K562 (cell line): ENCODE data around the gene SERTAD3.

Experiments
- CREB1 ChIP-seq, 2 experiments: sonication (generic) in 1 of 2; formaldehyde crosslinking in 1 of 2; IDR thresholded peaks; 2 replicates each; pipeline versions ENCODE4 v1.6.1 to v1.8.0; 2012 to 2022; ENCODE audit warnings: inconsistent platforms in 1 of 2, mild to moderate bottlenecking in 1 of 2, missing genetic modification reagents in 1 of 2, moderate library complexity in 1 of 2
- IFI16 ChIP-seq: fragments of 250-450 bp; sonication (Bioruptor Pico); IDR thresholded peaks from 2 replicates; pipeline ENCODE4 v2.1.2; 2022; ENCODE audit warnings: mild to moderate bottlenecking, inconsistent platforms
- MED1 ChIP-seq: sonication (generic); formaldehyde crosslinking; IDR thresholded peaks from 2 replicates; pipeline ENCODE4 v1.8.1; 2023; ENCODE audit warnings: missing genetic modification reagents, borderline replicate concordance
- TF ChIP-seq, protein P1 (sequence below): fragments of 200-800 bp; sonication (Bioruptor generic); IDR thresholded peaks from 2 replicates; pipeline ENCODE4 v1.6.1; 2016; ENCODE audit warnings: missing genetic modification characterization, missing compliant biosample characterization

DNA sequence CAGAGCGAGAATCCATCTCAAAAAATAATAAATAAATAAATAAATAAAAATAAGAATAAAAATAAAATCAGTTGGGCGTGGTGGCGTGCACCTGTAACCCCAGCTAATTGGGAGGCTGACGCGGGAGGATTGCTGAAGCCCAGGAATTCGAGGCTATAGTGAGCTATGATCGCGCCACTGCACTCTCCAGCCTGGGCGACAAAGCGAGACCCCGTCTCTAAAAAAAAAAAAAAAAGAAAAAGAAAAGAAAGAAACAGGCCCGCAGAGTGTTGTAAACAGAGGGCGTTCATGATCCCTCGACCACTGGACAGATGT, 23.7 kb downstream of the SERTAD3 start:
- TF ChIP-seq MED1 = no peak
- TF ChIP-seq, protein P1, sequence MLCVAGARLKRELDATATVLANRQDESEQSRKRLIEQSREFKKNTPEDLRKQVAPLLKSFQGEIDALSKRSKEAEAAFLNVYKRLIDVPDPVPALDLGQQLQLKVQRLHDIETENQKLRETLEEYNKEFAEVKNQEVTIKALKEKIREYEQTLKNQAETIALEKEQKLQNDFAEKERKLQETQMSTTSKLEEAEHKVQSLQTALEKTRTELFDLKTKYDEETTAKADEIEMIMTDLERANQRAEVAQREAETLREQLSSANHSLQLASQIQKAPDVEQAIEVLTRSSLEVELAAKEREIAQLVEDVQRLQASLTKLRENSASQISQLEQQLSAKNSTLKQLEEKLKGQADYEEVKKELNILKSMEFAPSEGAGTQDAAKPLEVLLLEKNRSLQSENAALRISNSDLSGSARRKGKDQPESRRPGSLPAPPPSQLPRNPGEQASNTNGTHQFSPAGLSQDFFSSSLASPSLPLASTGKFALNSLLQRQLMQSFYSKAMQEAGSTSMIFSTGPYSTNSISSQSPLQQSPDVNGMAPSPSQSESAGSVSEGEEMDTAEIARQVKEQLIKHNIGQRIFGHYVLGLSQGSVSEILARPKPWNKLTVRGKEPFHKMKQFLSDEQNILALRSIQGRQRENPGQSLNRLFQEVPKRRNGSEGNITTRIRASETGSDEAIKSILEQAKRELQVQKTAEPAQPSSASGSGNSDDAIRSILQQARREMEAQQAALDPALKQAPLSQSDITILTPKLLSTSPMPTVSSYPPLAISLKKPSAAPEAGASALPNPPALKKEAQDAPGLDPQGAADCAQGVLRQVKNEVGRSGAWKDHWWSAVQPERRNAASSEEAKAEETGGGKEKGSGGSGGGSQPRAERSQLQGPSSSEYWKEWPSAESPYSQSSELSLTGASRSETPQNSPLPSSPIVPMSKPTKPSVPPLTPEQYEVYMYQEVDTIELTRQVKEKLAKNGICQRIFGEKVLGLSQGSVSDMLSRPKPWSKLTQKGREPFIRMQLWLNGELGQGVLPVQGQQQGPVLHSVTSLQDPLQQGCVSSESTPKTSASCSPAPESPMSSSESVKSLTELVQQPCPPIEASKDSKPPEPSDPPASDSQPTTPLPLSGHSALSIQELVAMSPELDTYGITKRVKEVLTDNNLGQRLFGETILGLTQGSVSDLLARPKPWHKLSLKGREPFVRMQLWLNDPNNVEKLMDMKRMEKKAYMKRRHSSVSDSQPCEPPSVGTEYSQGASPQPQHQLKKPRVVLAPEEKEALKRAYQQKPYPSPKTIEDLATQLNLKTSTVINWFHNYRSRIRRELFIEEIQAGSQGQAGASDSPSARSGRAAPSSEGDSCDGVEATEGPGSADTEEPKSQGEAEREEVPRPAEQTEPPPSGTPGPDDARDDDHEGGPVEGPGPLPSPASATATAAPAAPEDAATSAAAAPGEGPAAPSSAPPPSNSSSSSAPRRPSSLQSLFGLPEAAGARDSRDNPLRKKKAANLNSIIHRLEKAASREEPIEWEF (CRISPR knock-in tag) = no peak
- TF ChIP-seq CREB1 (IDR thresholded peaks at IDR 0.05) = no peak
- TF ChIP-seq CREB1 (CRISPR knock-in tag; IDR thresholded peaks at IDR 0.05) = no peak
- no peak for TF ChIP-seq IFI16
